ENCODE results near the gene FMNL2.

Gene FMNL2

DNA sequence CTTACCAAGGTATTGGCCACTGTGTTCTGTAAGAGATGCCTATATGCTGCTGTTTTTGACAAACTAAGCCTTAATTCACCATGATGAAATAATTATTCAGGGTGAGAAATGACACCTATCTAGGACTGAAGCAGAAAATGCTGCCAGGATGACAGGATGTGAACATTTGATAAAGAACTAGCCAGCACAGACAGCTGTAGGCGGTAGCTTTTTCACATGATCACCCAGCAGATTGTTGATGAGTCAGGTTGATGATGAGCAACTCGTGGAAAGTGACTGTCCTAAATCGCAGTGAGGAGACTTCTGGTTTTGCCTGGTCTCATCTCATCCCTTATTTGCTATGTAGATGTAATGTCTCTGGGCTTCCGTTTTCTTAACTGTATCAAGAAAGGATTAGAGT lies 238.2 kb downstream of the FMNL2 start (continued):
- no peak for TF ChIP-seq ZNF175 (tag by site-specific recombination; IDR thresholded peaks at IDR 0.05)

- Histone ChIP-seq H3K4me3 (ENCODE audit: low read depth, low read length) (no peak overlapping the region), H3K36me3 (ENCODE audit: control insufficient read depth in 2 of 2, insufficient read depth in 1 of 2, low read length in 2 of 2) (peaks cover 0 to 6% of the 10 kb centered on the region in 2 experiments; a peak in 1 of 3 replicates), H3K4me1 (ENCODE audit: control insufficient read depth, insufficient read depth, low read length) (no peaks in the 10 kb centered on the region), H3K27ac (ENCODE audit: extremely low read depth, low read depth, low read length) (no peak overlapping the region), H3K9me3 (ENCODE audit: control insufficient read depth, insufficient read depth, low read depth, low read length) (no peaks in the 10 kb centered on the region)
- TF ChIP-seq ZNF513 (tag by site-specific recombination; IDR thresholded peaks at IDR 0.05) (no peak), ZNF585B (tag by site-specific recombination; IDR thresholded peaks at IDR 0.05) (no peak), SP7 (tag by site-specific recombination; IDR thresholded peaks at IDR 0.05) (no peak), ZNF18 (tag by site-specific recombination; IDR thresholded peaks at IDR 0.05) (no peak), ZNF654 (tag by site-specific recombination; IDR thresholded peaks at IDR 0.05; ENCODE audit: low read depth) (no peak), ZNF544 (tag by site-specific recombination; IDR thresholded peaks at IDR 0.05) (no peak), ZNF423 (tag by site-specific recombination; IDR thresholded peaks at IDR 0.05) (no peak), KLF17 (tag by site-specific recombination; IDR thresholded peaks at IDR 0.05) (no peak), ZNF23 (tag by site-specific recombination; IDR thresholded peaks at IDR 0.05; ENCODE audit: borderline replicate concordance) (no peak), ZNF157 (tag by site-specific recombination; IDR thresholded peaks at IDR 0.05) (no peak), ZNF391 (tag by site-specific recombination; IDR thresholded peaks at IDR 0.05; ENCODE audit: borderline replicate concordance, low read depth) (no peak), GFI1B (tag by site-specific recombination; IDR thresholded peaks at IDR 0.05) (no peak), ZNF416 (tag by site-specific recombination; IDR thresholded peaks at IDR 0.05) (no peak), ZSCAN16 (tag by site-specific recombination; IDR thresholded peaks at IDR 0.05) (no peak)
- POLR2A ChIA-PET, result no interaction called here
- CTCF ChIA-PET, result interaction anchor here (1.1 kb wide), 1 partner anchor 58 kb away, joined by 3 read pairs; no protein-coding TSS in a partner anchor
Measured at GRCh38 chr2:152577579-152577978, 242.6 kb downstream of the FMNL2 start.

DNA sequence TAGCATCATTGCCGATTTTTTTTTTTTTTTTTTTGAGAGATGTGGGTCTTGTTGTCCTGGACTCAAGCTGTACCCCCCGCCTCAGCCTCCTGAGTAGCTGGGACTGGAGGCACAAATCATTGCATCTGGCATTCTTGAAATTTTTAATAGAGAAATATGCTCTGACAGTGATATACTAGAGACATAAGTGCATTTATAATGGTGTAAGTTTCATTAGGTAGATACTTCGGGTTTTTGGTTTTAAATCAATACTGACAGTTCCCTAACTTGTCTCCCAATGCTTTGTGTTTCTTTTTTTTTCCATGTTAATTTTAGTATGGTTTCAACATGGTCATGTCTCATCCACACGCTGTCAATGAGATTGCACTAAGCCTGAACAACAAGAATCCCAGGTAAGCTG lies 243.6 kb downstream of the FMNL2 start:
- Histone ChIP-seq H3K4me1 (ENCODE audit: control insufficient read depth, insufficient read depth, low read length) (no peaks in the 10 kb centered on the region), H3K27ac (ENCODE audit: extremely low read depth, low read depth, low read length) (no peak overlapping the region), H3K36me3 (ENCODE audit: control insufficient read depth in 2 of 2, insufficient read depth in 1 of 2, low read length in 2 of 2) (peaks cover 0 to 6% of the 10 kb centered on the region in 2 experiments; a peak in 1 of 3 replicates), H3K9me3 (ENCODE audit: control insufficient read depth, insufficient read depth, low read depth, low read length) (no peaks in the 10 kb centered on the region), H3K4me3 (ENCODE audit: low read depth, low read length) (no peak overlapping the region)
- CTCF ChIA-PET, result interaction anchor here (0.6 to 1.2 kb wide), 3 partner anchors 58 to 1957 kb away, joined by 3 to 5 read pairs (median 3); no protein-coding TSS in a partner anchor
- POLR2A ChIA-PET, result no interaction called here
- TF ChIP-seq ZNF350 (tag by site-specific recombination; IDR thresholded peaks at IDR 0.05) (no peak), ZNF239 (tag by site-specific recombination; IDR thresholded peaks at IDR 0.05) (no peak), ZNF169 (tag by site-specific recombination; IDR thresholded peaks at IDR 0.05) (no peak), ZNF792 (tag by site-specific recombination; IDR thresholded peaks at IDR 0.05) (no peak), ZNF664 (tag by site-specific recombination; IDR thresholded peaks at IDR 0.05) (no peak), GLI2 (tag by site-specific recombination; IDR thresholded peaks at IDR 0.05; ENCODE audit: borderline replicate concordance, low read depth) (no peak), ZNF148 (tag by site-specific recombination; IDR thresholded peaks at IDR 0.05; ENCODE audit: borderline replicate concordance) (no peak)
- TF ChIP-seq, protein P1, sequence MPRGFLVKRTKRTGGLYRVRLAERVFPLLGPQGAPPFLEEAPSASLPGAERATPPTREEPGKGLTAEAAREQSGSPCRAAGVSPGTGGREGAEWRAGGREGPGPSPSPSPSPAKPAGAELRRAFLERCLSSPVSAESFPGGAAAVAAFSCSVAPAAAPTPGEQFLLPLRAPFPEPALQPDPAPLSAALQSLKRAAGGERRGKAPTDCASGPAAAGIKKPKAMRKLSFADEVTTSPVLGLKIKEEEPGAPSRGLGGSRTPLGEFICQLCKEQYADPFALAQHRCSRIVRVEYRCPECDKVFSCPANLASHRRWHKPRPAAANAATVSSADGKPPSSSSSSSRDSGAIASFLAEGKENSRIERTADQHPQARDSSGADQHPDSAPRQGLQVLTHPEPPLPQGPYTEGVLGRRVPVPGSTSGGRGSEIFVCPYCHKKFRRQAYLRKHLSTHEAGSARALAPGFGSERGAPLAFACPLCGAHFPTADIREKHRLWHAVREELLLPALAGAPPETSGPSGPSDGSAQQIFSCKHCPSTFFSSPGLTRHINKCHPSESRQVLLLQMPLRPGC (tag by site-specific recombination; IDR thresholded peaks at IDR 0.05), result no peak
- TF ChIP-seq, protein P2, sequence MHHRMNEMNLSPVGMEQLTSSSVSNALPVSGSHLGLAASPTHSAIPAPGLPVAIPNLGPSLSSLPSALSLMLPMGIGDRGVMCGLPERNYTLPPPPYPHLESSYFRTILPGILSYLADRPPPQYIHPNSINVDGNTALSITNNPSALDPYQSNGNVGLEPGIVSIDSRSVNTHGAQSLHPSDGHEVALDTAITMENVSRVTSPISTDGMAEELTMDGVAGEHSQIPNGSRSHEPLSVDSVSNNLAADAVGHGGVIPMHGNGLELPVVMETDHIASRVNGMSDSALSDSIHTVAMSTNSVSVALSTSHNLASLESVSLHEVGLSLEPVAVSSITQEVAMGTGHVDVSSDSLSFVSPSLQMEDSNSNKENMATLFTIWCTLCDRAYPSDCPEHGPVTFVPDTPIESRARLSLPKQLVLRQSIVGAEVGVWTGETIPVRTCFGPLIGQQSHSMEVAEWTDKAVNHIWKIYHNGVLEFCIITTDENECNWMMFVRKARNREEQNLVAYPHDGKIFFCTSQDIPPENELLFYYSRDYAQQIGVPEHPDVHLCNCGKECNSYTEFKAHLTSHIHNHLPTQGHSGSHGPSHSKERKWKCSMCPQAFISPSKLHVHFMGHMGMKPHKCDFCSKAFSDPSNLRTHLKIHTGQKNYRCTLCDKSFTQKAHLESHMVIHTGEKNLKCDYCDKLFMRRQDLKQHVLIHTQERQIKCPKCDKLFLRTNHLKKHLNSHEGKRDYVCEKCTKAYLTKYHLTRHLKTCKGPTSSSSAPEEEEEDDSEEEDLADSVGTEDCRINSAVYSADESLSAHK (tag by site-specific recombination; IDR thresholded peaks at IDR 0.05), result no peak

Measured in HEK293 (cell line).